ENCODE measurements around the gene KRTAP20-3. TPM values are rescaled to one million over a fixed set of nuclear protein-coding genes. Genes with fewer than 3 reads are reported as not detected.

KRTAP20-3 gene
- total RNA-seq, 2 experiments from 2014 or later, result not detected

DNA sequence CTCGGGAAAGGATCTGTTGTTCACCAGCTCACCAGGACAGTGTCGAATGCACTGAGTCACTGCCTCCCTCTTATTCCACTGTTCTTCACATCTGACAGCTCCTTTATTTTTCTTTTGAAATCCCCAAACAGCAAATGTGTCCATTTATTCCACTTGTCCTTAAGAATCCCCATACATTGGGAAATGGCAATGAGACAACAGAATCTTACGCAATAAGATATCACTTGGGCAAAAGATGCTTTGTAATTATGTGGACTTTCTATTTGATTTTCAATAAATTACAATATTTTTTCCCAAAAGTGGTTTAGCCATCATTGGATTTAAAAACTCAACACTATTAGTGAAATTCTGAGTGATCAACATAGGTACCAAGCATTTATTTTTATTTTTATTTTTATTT lies 4.0 kb upstream of the KRTAP20-3 start:
- ChIA-PET POLR2A (no interaction called here), CTCF (ENCODE audit: unreplicated experiment) (no interaction called here)
- no peaks in the 10 kb centered on the region for H3K4me1 ChIP-seq (ENCODE audit: insufficient read depth, low read length, poor library complexity, severe bottlenecking)
- DNase-seq (ENCODE audit: low spot score), result no peak
- no TSS peak for BruUV-seq (replicated peaks)
- no peaks in the 10 kb centered on the region for H3K36me3 ChIP-seq (ENCODE audit: insufficient read depth, low read length)
- H3K4me2 ChIP-seq (ENCODE audit: low read length), result no peak overlapping the region
- H3K9me3 ChIP-seq (ENCODE audit: low read length), result no peaks in the 10 kb centered on the region
- no peak overlapping the region for H3K27ac ChIP-seq (ENCODE audit: low read depth, low read length, poor library complexity, severe bottlenecking)
- no peaks in the 10 kb centered on the region for H4K20me1 ChIP-seq (ENCODE audit: insufficient read depth, low read length)
- H3K9me2 ChIP-seq (ENCODE audit: insufficient read depth, low read length), result no peaks in the 10 kb centered on the region
- H3K79me2 ChIP-seq (ENCODE audit: insufficient read depth, low read depth, low read length), result no peaks in the 10 kb centered on the region
- intact Hi-C loops (cut with micrococcal nuclease; ENCODE audit: unreplicated experiment), result no loop called here
- H3K4me3 ChIP-seq (ENCODE audit: low read depth, low read length, poor library complexity, severe bottlenecking), result no peak overlapping the region
- H2AFZ ChIP-seq (ENCODE audit: low read length), result no peak overlapping the region
- TF ChIP-seq, protein P1, sequence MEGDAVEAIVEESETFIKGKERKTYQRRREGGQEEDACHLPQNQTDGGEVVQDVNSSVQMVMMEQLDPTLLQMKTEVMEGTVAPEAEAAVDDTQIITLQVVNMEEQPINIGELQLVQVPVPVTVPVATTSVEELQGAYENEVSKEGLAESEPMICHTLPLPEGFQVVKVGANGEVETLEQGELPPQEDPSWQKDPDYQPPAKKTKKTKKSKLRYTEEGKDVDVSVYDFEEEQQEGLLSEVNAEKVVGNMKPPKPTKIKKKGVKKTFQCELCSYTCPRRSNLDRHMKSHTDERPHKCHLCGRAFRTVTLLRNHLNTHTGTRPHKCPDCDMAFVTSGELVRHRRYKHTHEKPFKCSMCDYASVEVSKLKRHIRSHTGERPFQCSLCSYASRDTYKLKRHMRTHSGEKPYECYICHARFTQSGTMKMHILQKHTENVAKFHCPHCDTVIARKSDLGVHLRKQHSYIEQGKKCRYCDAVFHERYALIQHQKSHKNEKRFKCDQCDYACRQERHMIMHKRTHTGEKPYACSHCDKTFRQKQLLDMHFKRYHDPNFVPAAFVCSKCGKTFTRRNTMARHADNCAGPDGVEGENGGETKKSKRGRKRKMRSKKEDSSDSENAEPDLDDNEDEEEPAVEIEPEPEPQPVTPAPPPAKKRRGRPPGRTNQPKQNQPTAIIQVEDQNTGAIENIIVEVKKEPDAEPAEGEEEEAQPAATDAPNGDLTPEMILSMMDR (conservative IDR thresholded peaks at IDR 0.05; ENCODE audit: low read length), result no peak
- TF ChIP-seq EZH2phosphoT487 (IDR thresholded peaks at IDR 0.05; ENCODE audit: borderline replicate concordance, low read depth, low read length), result no peak

DNA sequence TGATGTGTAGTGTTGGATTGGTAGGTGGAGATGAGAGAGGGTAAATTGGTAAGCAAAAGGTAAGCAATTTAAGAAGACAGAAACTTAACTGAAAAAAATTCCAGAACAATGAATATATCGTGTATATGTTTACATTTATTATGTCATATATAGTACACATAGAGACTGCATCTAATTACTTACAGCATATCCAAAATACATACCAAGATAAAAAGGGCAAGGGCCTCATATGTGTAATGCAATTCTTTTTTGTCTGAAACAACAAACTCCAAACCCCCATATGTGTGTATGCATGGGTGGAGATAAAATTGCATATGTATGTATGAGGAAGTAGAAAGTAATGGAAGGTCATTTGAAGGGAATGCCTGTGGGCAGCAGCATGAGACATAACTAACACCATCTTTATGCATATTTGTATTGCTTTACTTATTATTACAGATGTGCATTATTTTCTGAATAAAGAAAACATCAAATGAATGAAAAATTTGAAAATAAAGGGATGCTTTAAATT lies 4.3 kb downstream of the KRTAP20-3 start:
- POLR2A ChIA-PET, result interaction anchor here (0.7 kb wide), 2 partner anchors 386 to 1367 kb away, joined by 3 to 4 read pairs; no protein-coding TSS in a partner anchor
- no peak overlapping the region for H3K27ac ChIP-seq (ENCODE audit: low read depth, low read length, poor library complexity, severe bottlenecking)

DNA sequence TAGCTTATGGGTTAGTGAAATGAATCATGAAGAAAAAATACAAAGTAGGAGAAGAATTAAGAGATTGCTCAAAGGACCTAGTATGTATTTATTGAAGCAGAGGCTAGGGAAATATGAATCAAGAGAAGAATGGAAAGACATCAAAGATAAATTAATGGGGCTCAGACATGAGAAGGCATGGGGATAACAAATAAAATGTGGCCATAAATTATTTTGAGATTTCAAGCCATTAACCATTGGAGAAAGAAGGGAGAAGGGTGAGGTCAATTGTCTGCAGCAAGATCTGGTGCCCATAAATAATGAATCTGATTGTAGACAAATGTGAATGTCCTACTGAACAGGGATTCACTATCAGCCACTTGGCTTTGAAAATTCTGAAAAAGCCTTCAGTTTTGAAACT lies 10.2 kb downstream of the KRTAP20-3 start:
- intact Hi-C loops (cut with micrococcal nuclease; ENCODE audit: unreplicated experiment), result no loop called here
- POLR2A ChIA-PET, result interaction anchor here (0.6 kb wide), 1 partner anchor 882 kb away, joined by 3 read pairs; no protein-coding TSS in a partner anchor

More for the DNA sequence above, 4.3 kb downstream of the KRTAP20-3 start:
- no peak overlapping the region for H3K4me2 ChIP-seq (ENCODE audit: low read length)
- intact Hi-C loops (cut with micrococcal nuclease; ENCODE audit: unreplicated experiment), result no loop called here
- BruUV-seq (replicated peaks), result no TSS peak
- H4K20me1 ChIP-seq (ENCODE audit: insufficient read depth, low read length), result no peaks in the 10 kb centered on the region
- DNase-seq (ENCODE audit: low spot score), result no peak
- H2AFZ ChIP-seq (ENCODE audit: low read length), result no peak overlapping the region
- no peaks in the 10 kb centered on the region for H3K36me3 ChIP-seq (ENCODE audit: insufficient read depth, low read length)
- H3K79me2 ChIP-seq (ENCODE audit: insufficient read depth, low read depth, low read length), result no peaks in the 10 kb centered on the region
- TF ChIP-seq EZH2phosphoT487 (IDR thresholded peaks at IDR 0.05; ENCODE audit: borderline replicate concordance, low read depth, low read length), result no peak
- TF ChIP-seq, protein P1 (conservative IDR thresholded peaks at IDR 0.05; ENCODE audit: low read length), result no peak
- H3K4me1 ChIP-seq (ENCODE audit: insufficient read depth, low read length, poor library complexity, severe bottlenecking), result no peaks in the 10 kb centered on the region
- no peaks in the 10 kb centered on the region for H3K9me2 ChIP-seq (ENCODE audit: insufficient read depth, low read length)
- CTCF ChIA-PET (ENCODE audit: unreplicated experiment), result no interaction called here
- H3K4me3 ChIP-seq (ENCODE audit: low read depth, low read length, poor library complexity, severe bottlenecking), result no peak overlapping the region
- no peaks in the 10 kb centered on the region for H3K9me3 ChIP-seq (ENCODE audit: low read length)

More for the DNA sequence above, 10.2 kb downstream of the KRTAP20-3 start:
- TF ChIP-seq, protein P1 (conservative IDR thresholded peaks at IDR 0.05; ENCODE audit: low read length), result no peak
- TF ChIP-seq EZH2phosphoT487 (IDR thresholded peaks at IDR 0.05; ENCODE audit: borderline replicate concordance, low read depth, low read length), result no peak
- no peak for DNase-seq (ENCODE audit: low spot score)
- H4K20me1 ChIP-seq (ENCODE audit: insufficient read depth, low read length), result no peaks in the 10 kb centered on the region
- no peak overlapping the region for H3K27ac ChIP-seq (ENCODE audit: low read depth, low read length, poor library complexity, severe bottlenecking)
- H3K4me2 ChIP-seq (ENCODE audit: low read length), result no peak overlapping the region
- H3K4me3 ChIP-seq (ENCODE audit: low read depth, low read length, poor library complexity, severe bottlenecking), result no peak overlapping the region
- no peaks in the 10 kb centered on the region for H3K9me3 ChIP-seq (ENCODE audit: low read length)
- H3K79me2 ChIP-seq (ENCODE audit: insufficient read depth, low read depth, low read length), result no peaks in the 10 kb centered on the region
- no TSS peak for BruUV-seq (replicated peaks)
- H3K9me2 ChIP-seq (ENCODE audit: insufficient read depth, low read length), result no peaks in the 10 kb centered on the region
- H3K36me3 ChIP-seq (ENCODE audit: insufficient read depth, low read length), result no peaks in the 10 kb centered on the region
- H2AFZ ChIP-seq (ENCODE audit: low read length), result no peak overlapping the region
- CTCF ChIA-PET (ENCODE audit: unreplicated experiment), result no interaction called here
- no peaks in the 10 kb centered on the region for H3K4me1 ChIP-seq (ENCODE audit: insufficient read depth, low read length, poor library complexity, severe bottlenecking)
